VCaP (cell line): ENCODE data around the gene GARIN5B.

Experiments used
- H3K27ac ChIP-seq: fragments of 450-650 bp; 2 replicates; pipeline ENCODE4 v1.5.1; 2017
- CTCF ChIP-seq: fragments of 450-650 bp; conservative IDR thresholded peaks from 2 replicates; pipeline ENCODE4 v1.5.1; 2017; ENCODE audit warnings: mild to moderate bottlenecking, moderate library complexity

GARIN5B gene

GRCh38 chr19:55384920-55385723, 22.1 kb upstream of the GARIN5B start:
- TF ChIP-seq CTCF, result no peak
- peak overlapping the region; percentile 96 for H3K27ac ChIP-seq

GRCh38 chr19:55384131-55384919, 21.3 kb upstream of the GARIN5B start, which contains the start of gene TMEM238:
Gene TMEM238 (minus strand): TSS chr19:55384292. CDS start chr19:55384259, 33 bp downstream.
- no peak; the same call in 1 of the 2 replicates for TF ChIP-seq CTCF
- peak within 1 kb of the TSS; percentile 96 for H3K27ac ChIP-seq

DNA sequence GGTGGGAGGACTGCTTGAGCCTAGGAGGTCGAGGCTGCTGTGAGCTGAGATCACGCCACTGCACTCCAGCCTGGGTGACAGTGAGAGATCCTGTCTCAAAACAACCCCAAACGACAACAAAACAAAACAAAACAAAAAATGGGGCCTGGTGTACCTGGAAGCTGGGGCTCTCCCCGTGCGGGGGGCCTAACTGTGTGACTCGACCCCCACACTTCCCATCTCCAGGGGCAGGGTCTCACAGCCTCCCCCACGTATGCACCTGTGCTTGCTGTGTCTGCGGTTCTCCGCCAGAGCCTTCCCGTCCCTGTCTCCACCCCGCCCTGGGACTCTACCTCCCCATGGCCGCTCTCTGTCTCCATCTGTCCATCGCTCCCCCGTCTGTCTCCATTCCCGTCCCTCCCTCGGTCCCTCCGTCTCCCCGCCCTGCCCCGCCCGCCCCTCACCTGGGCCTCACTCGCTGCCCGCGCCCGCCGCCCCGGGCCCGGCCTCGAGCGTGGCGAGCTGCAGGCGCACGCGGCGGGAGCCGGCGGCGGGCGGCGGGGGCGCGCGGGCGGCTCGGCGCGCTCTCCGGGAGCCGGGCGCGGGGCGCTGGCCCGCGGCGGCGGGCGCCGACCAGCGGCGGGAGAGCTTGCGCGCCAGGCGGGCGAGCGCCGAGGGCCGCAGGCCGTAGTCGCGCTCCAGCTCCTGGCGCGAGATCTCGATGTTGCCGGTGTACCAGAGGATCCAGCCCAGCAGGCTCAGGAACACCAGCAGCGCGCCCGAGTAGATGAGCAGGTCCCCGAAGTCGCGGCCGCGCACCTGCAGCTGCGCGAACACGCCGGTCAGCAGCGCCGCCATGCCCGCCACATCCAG, 20.4 kb upstream of the GARIN5B start:
- peak overlapping the region; percentile 96 for H3K27ac ChIP-seq

GRCh38 chr19:55382522-55383054, 19.5 kb upstream of the GARIN5B start:
- H3K27ac ChIP-seq, result peak overlapping the region; percentile 96
- TF ChIP-seq CTCF, result no peak

More for the DNA sequence above, 20.4 kb upstream of the GARIN5B start:
- TF ChIP-seq CTCF, result peak; percentile 49

DNA sequence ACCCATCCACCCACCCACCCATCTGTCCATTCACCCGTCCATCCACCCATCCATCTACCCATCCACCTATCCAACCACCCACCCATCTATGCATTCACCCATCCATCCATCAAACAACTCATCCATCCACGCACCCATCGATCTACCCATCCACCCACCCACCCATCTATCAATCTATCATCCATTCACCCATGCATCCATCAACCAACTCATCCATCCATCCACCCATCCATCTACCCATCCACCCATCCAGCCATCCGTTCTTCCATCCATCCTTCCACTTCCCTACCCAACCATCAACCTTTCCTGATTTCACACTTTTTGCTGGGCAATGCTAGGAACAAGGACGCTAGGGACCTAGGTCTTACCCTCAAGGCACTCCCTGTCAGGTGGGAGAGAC, 19.0 kb upstream of the GARIN5B start:
- no peak overlapping the region for H3K27ac ChIP-seq
- no peak for TF ChIP-seq CTCF

DNA sequence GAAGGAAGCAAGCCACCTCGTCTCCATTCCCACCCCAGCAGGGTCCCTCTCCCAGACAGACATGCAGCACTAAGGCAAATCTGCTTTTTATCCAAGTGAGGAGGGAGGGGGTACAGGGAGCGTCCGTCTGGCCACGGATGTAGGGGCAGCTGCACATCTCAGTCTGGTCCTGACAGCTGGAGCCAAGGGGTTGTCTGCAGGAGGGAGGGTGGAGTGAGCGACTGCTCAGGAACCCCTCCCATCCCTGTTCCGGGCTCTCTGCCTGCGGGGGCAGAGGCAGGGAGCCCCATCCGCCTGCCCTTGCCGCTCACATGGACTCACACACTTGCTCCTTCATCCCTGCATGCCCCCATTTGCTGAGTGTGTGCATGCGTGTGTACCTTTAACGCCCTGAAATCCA, 16.1 kb upstream of the GARIN5B start:
- H3K27ac ChIP-seq, result no peak overlapping the region
- TF ChIP-seq CTCF, result no peak
